ENCODE measurements around the gene SH2D7. TPM values are rescaled to one million over a fixed set of nuclear protein-coding genes. Genes with fewer than 3 reads are reported as not detected.

SH2D7 gene
- total and polyA plus RNA-seq, 2 donors (not counting 1 experiment from before 2014, with no cell fraction given), result not detected

DNA sequence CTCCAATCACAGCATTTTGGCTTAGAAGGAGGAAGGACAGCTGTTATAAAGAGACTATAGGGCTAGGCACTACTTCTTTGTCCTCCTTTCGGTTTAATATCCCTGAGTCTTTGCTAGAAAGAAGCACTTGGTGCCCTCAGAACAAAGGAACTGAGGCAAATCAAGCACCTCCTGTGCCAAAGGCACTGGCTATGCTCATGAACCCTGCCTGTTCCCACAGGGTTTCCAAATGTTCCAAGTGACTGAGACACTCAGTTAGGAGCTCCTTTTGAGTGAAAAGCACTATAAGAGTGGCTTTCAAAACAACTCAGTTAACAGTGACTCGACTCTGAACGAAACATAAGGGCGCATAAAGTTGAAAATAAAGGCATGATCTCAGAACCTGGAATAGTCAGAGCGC lies 39.8 kb upstream of the SH2D7 start:
- DNase-seq (no peak), ATAC-seq (ENCODE audit: low read depth) (no peak)
- H3K4me1 ChIP-seq (ENCODE audit: control insufficient read depth in 2 of 2, insufficient read depth in 2 of 2, low read length in 2 of 2), result peaks cover 50 to 53% of the 10 kb centered on the region in 2 donors
- H3K36me3 ChIP-seq (replicated peaks in 1 of 2; ENCODE audit: control extremely low read depth in 1 of 2, control insufficient read depth in 1 of 2, extremely low read depth in 1 of 2, insufficient read depth in 2 of 2, low read length in 1 of 2), result no peaks in the 10 kb centered on the region
- CTCF ChIA-PET, result interaction anchor here (1.5 kb wide), 3 partner anchors 18 to 93 kb away, joined by 3 to 6 read pairs (median 5); no protein-coding TSS in a partner anchor
- WGBS (ENCODE audit: insufficient coverage), result 100% methylated on average over 1 of the region's 5 CpGs
- Mint-ChIP-seq H3K27ac (no peak overlapping the region), H3K27me3 (no peaks in the 10 kb centered on the region), H3K4me3 (no peak overlapping the region), H3K4me1 (peaks cover 70% of the 10 kb centered on the region), H3K9me3 (ENCODE audit: insufficient read depth) (no peaks in the 10 kb centered on the region)
- H3K27me3 ChIP-seq (replicated peaks in 1 of 4; ENCODE audit: control extremely low read depth in 1 of 4, control insufficient read depth in 3 of 4, insufficient read depth in 4 of 4, low read length in 3 of 4), result no peaks in the 10 kb centered on the region
- no peak overlapping the region for H3K4me2 ChIP-seq (replicated peaks; ENCODE audit: low read depth, low read length, poor library complexity, severe bottlenecking)
- H3K4me3 ChIP-seq (ENCODE audit: control extremely low read depth in 1 of 5, extremely low read depth in 1 of 5, insufficient read depth in 1 of 5, low read depth in 2 of 5, low read length in 4 of 5), result no peak overlapping the region
- TF ChIP-seq EZH2 (IDR thresholded peaks at IDR 0.05; ENCODE audit: borderline replicate concordance, insufficient read depth, low read depth, low read length, poor library complexity, severe bottlenecking), result no peak
- TF ChIP-seq, protein P1, sequence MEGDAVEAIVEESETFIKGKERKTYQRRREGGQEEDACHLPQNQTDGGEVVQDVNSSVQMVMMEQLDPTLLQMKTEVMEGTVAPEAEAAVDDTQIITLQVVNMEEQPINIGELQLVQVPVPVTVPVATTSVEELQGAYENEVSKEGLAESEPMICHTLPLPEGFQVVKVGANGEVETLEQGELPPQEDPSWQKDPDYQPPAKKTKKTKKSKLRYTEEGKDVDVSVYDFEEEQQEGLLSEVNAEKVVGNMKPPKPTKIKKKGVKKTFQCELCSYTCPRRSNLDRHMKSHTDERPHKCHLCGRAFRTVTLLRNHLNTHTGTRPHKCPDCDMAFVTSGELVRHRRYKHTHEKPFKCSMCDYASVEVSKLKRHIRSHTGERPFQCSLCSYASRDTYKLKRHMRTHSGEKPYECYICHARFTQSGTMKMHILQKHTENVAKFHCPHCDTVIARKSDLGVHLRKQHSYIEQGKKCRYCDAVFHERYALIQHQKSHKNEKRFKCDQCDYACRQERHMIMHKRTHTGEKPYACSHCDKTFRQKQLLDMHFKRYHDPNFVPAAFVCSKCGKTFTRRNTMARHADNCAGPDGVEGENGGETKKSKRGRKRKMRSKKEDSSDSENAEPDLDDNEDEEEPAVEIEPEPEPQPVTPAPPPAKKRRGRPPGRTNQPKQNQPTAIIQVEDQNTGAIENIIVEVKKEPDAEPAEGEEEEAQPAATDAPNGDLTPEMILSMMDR (IDR thresholded peaks at IDR 0.05), result no peak
- H3K9ac ChIP-seq (ENCODE audit: low read length), result no peak overlapping the region
- H3K9me3 ChIP-seq (ENCODE audit: control extremely low read depth in 1 of 3, control insufficient read depth in 2 of 3, insufficient read depth in 1 of 3, low read length in 2 of 3), result no peaks in the 10 kb centered on the region
- intact Hi-C loops (cut with micrococcal nuclease), result loop anchor here (5.0 kb wide), 1 partner anchor 35 kb away; no protein-coding TSS in a partner anchor
- H3K27ac ChIP-seq (ENCODE audit: low read length in 2 of 2), result no peak overlapping the region
- peaks cover 67% of the 10 kb centered on the region for H3K79me2 ChIP-seq (ENCODE audit: control insufficient read depth, insufficient read depth, low read length)
- H4K20me1 ChIP-seq (ENCODE audit: control insufficient read depth, insufficient read depth, low read length, poor library complexity, severe bottlenecking), result no peaks in the 10 kb centered on the region
- H2AFZ ChIP-seq (ENCODE audit: insufficient read depth, low read depth, low read length, poor library complexity, severe bottlenecking), result no peak overlapping the region
- POLR2A ChIA-PET, result no interaction called here

DNA sequence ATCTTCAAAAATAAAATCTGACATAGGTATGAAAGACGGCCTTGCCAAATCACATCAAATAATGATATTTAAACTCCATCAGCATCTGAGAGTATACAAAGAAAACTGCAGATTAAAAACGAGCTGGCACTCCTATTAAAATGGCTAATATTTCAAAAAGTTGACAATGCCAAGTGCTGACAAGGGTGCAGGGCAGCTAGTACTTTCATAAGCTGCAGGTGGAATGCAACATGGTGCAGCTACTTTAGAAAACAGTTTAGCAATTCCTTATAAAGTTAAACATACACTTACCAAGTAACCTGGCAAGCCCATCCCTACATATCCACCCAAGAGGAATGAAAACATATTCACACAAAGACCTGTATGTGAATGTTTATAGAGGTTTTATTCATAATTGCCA lies 37.8 kb upstream of the SH2D7 start:
- Mint-ChIP-seq H3K27ac (no peak overlapping the region), H3K9me3 (ENCODE audit: insufficient read depth) (no peaks in the 10 kb centered on the region), H3K4me3 (no peak overlapping the region), H3K4me1 (peaks cover 77% of the 10 kb centered on the region), H3K27me3 (no peaks in the 10 kb centered on the region)
- Histone ChIP-seq H4K20me1 (ENCODE audit: control insufficient read depth, insufficient read depth, low read length, poor library complexity, severe bottlenecking) (no peaks in the 10 kb centered on the region), H3K79me2 (ENCODE audit: control insufficient read depth, insufficient read depth, low read length) (peaks cover 69% of the 10 kb centered on the region), H3K27me3 (replicated peaks in 1 of 4; ENCODE audit: control extremely low read depth in 1 of 4, control insufficient read depth in 3 of 4, insufficient read depth in 4 of 4, low read length in 3 of 4) (no peaks in the 10 kb centered on the region), H3K36me3 (replicated peaks in 1 of 2; ENCODE audit: control extremely low read depth in 1 of 2, control insufficient read depth in 1 of 2, extremely low read depth in 1 of 2, insufficient read depth in 2 of 2, low read length in 1 of 2) (no peaks in the 10 kb centered on the region), H2AFZ (ENCODE audit: insufficient read depth, low read depth, low read length, poor library complexity, severe bottlenecking) (no peak overlapping the region), H3K4me2 (replicated peaks; ENCODE audit: low read depth, low read length, poor library complexity, severe bottlenecking) (no peak overlapping the region), H3K27ac (ENCODE audit: low read length in 2 of 2) (no peak overlapping the region), H3K4me1 (ENCODE audit: control insufficient read depth in 2 of 2, insufficient read depth in 2 of 2, low read length in 2 of 2) (peaks cover 64 to 71% of the 10 kb centered on the region in 2 donors), H3K9ac (ENCODE audit: low read length) (no peak overlapping the region), H3K9me3 (ENCODE audit: control extremely low read depth in 1 of 3, control insufficient read depth in 2 of 3, insufficient read depth in 1 of 3, low read length in 2 of 3) (no peaks in the 10 kb centered on the region), H3K4me3 (ENCODE audit: control extremely low read depth in 1 of 5, extremely low read depth in 1 of 5, insufficient read depth in 1 of 5, low read depth in 2 of 5, low read length in 4 of 5) (no peak overlapping the region)
- DNase-seq, result no peak
- intact Hi-C loops (cut with micrococcal nuclease), result loop anchor here (2.0 to 5.0 kb wide), 2 partner anchors 14 to 33 kb away; no protein-coding TSS in a partner anchor
- 73% methylated on average over 2 of the region's 2 CpGs for WGBS (ENCODE audit: insufficient coverage)
- POLR2A ChIA-PET, result no interaction called here
- no peak for ATAC-seq (ENCODE audit: low read depth)
- no peak for TF ChIP-seq EZH2 (IDR thresholded peaks at IDR 0.05; ENCODE audit: borderline replicate concordance, insufficient read depth, low read depth, low read length, poor library complexity, severe bottlenecking)
- TF ChIP-seq, protein P1 (IDR thresholded peaks at IDR 0.05), result no peak
- CTCF ChIA-PET, result interaction anchor here (1.6 kb wide), 1 partner anchor 15 kb away, joined by 4 read pairs; no protein-coding TSS in a partner anchor

Measured in B cell (primary cell).